ENCODE results near the gene LMF2. TPM values are rescaled to one million over a fixed set of nuclear protein-coding genes. Genes with fewer than 3 reads are reported as not detected.
A peak's percentile ranks its signal among the peaks of the same experiment; 100 is the strongest.

LMF2 gene
- total RNA-seq, 3 donors from 2014 or later: 68.7 to 79.9 (median 72.2) TPM

- peaks cover 48% of the 10 kb centered on the region for H3K4me1 Mint-ChIP-seq (ENCODE audit: low read depth)
- no peaks in the 10 kb centered on the region for H3K9me3 Mint-ChIP-seq
Observed at GRCh38 chr22:50529897-50530579, 22.5 kb upstream of the LMF2 start, which contains the start of gene TYMP. Gene TYMP (minus strand): TSS chr22:50530012. CDS start chr22:50529709, 303 bp downstream.

GRCh38 chr22:50529416-50529896 lies 22.0 kb upstream of the LMF2 start:
- peak overlapping the region; percentile 80 for H3K4me3 Mint-ChIP-seq
- H3K27me3 Mint-ChIP-seq (ENCODE audit: low read depth): no peaks in the 10 kb centered on the region
- ATAC-seq (no peak), DNase-seq (no peak)
- H3K4me1 Mint-ChIP-seq (ENCODE audit: low read depth): peaks cover 49% of the 10 kb centered on the region
- peaks cover 3% of the 10 kb centered on the region for H3K36me3 Mint-ChIP-seq (ENCODE audit: insufficient read depth)
- H3K9me3 Mint-ChIP-seq: no peaks in the 10 kb centered on the region

More at GRCh38 chr22:50529897-50530579, 22.5 kb upstream of the LMF2 start, which contains the start of gene TYMP:
- Mint-ChIP-seq H3K27me3 (ENCODE audit: low read depth) (no peaks in the 10 kb centered on the region), H3K36me3 (ENCODE audit: insufficient read depth) (no peaks in the 10 kb centered on the region), H3K4me3 (peak within 1 kb of the TSS; percentile 90)
- DNase-seq: peak; percentile 57
- ATAC-seq: peak; percentile 6 to 16

- peaks cover 4% of the 10 kb centered on the region for H3K36me3 Mint-ChIP-seq (ENCODE audit: insufficient read depth)
- DNase-seq (no peak), ATAC-seq (no peak)
- H3K4me3 Mint-ChIP-seq: peak overlapping the region; percentile 80
- H3K4me1 Mint-ChIP-seq (ENCODE audit: low read depth): peaks cover 44% of the 10 kb centered on the region
- H3K9me3 Mint-ChIP-seq: no peaks in the 10 kb centered on the region
- no peaks in the 10 kb centered on the region for H3K27me3 Mint-ChIP-seq (ENCODE audit: low read depth)
Observed at GRCh38 chr22:50528682-50529415, 21.3 kb upstream of the LMF2 start.

- Mint-ChIP-seq H3K9me3 (no peaks in the 10 kb centered on the region), H3K36me3 (ENCODE audit: insufficient read depth) (peaks cover 7% of the 10 kb centered on the region), H3K27me3 (ENCODE audit: low read depth) (no peaks in the 10 kb centered on the region), H3K4me3 (peak overlapping the region; percentile 80), H3K4me1 (ENCODE audit: low read depth) (peaks cover 37% of the 10 kb centered on the region)
- DNase-seq (no peak), ATAC-seq (no peak)
Observed at GRCh38 chr22:50527921-50528681, 20.6 kb upstream of the LMF2 start.

GRCh38 chr22:50526834-50527801 lies 19.6 kb upstream of the LMF2 start:
- no peak for ATAC-seq
- H3K9me3 Mint-ChIP-seq: no peaks in the 10 kb centered on the region
- H3K4me1 Mint-ChIP-seq (ENCODE audit: low read depth): peaks cover 31% of the 10 kb centered on the region
- H3K36me3 Mint-ChIP-seq (ENCODE audit: insufficient read depth): peaks cover 10% of the 10 kb centered on the region
- peak overlapping the region; percentile 80 for H3K4me3 Mint-ChIP-seq
- DNase-seq: no peak
- no peaks in the 10 kb centered on the region for H3K27me3 Mint-ChIP-seq (ENCODE audit: low read depth)

GRCh38 chr22:50526108-50526833 lies 18.8 kb upstream of the LMF2 start:
- peak; percentile 81 for DNase-seq
- peak overlapping the region; percentile 80 for H3K4me3 Mint-ChIP-seq
- H3K27me3 Mint-ChIP-seq (ENCODE audit: low read depth): no peaks in the 10 kb centered on the region
- peak; percentile 41 to 54 for ATAC-seq
- H3K36me3 Mint-ChIP-seq (ENCODE audit: insufficient read depth): peaks cover 10% of the 10 kb centered on the region
- H3K9me3 Mint-ChIP-seq: no peaks in the 10 kb centered on the region
- H3K4me1 Mint-ChIP-seq (ENCODE audit: low read depth): peaks cover 31% of the 10 kb centered on the region

GRCh38 chr22:50525858-50526107 lies 18.3 kb upstream of the LMF2 start:
- Mint-ChIP-seq H3K27me3 (ENCODE audit: low read depth) (no peaks in the 10 kb centered on the region), H3K9me3 (no peaks in the 10 kb centered on the region), H3K36me3 (ENCODE audit: insufficient read depth) (peaks cover 10% of the 10 kb centered on the region), H3K4me1 (ENCODE audit: low read depth) (peaks cover 29% of the 10 kb centered on the region), H3K4me3 (peak overlapping the region; percentile 94)
- DNase-seq (no peak), ATAC-seq (no peak)

GRCh38 chr22:50525104-50525857 lies 17.8 kb upstream of the LMF2 start, which contains the start of gene SCO2:
Gene SCO2 (minus strand): TSS chr22:50525598. CDS start chr22:50524411, 1,187 bp downstream.
- H3K9me3 Mint-ChIP-seq: no peaks in the 10 kb centered on the region
- H3K4me1 Mint-ChIP-seq (ENCODE audit: low read depth): peaks cover 29% of the 10 kb centered on the region
- peak; percentile 98 for DNase-seq
- peak within 1 kb of the TSS; percentile 94 for H3K4me3 Mint-ChIP-seq
- H3K27me3 Mint-ChIP-seq (ENCODE audit: low read depth): no peaks in the 10 kb centered on the region
- H3K36me3 Mint-ChIP-seq (ENCODE audit: insufficient read depth): peaks cover 10% of the 10 kb centered on the region
- ATAC-seq: peak; percentile 65 to 69

- peaks cover 29% of the 10 kb centered on the region for H3K4me1 Mint-ChIP-seq (ENCODE audit: low read depth)
- no peaks in the 10 kb centered on the region for H3K27me3 Mint-ChIP-seq (ENCODE audit: low read depth)
- H3K36me3 Mint-ChIP-seq (ENCODE audit: insufficient read depth): peaks cover 11% of the 10 kb centered on the region
- no peaks in the 10 kb centered on the region for H3K9me3 Mint-ChIP-seq
- DNase-seq: no peak
- H3K4me3 Mint-ChIP-seq: peak overlapping the region; percentile 94
- ATAC-seq: no peak
Observed at GRCh38 chr22:50524676-50525103, 17.2 kb upstream of the LMF2 start.

- Mint-ChIP-seq H3K9me3 (no peaks in the 10 kb centered on the region), H3K27me3 (ENCODE audit: low read depth) (no peaks in the 10 kb centered on the region), H3K4me1 (ENCODE audit: low read depth) (peaks cover 29% of the 10 kb centered on the region), H3K4me3 (peak overlapping the region; percentile 94), H3K36me3 (ENCODE audit: insufficient read depth) (peaks cover 12% of the 10 kb centered on the region)
- DNase-seq (no peak), ATAC-seq (no peak)
Observed at GRCh38 chr22:50523806-50524675, 16.5 kb upstream of the LMF2 start.

GRCh38 chr22:50523458-50523805 lies 15.9 kb upstream of the LMF2 start:
- ATAC-seq (no peak), DNase-seq (no peak)
- peak overlapping the region; percentile 52 for H3K4me3 Mint-ChIP-seq
- peaks cover 23% of the 10 kb centered on the region for H3K4me1 Mint-ChIP-seq (ENCODE audit: low read depth)
- no peaks in the 10 kb centered on the region for H3K9me3 Mint-ChIP-seq
- H3K27me3 Mint-ChIP-seq (ENCODE audit: low read depth): no peaks in the 10 kb centered on the region
- peaks cover 12% of the 10 kb centered on the region for H3K36me3 Mint-ChIP-seq (ENCODE audit: insufficient read depth)

All from activated T-cell treated with anti-CD3 and anti-CD28 coated beads, Interleukin-2, amount 50 U/mL, for 4 hours (primary cell).